ENCODE results near the gene CDC34. TPM values are rescaled to one million over a fixed set of nuclear protein-coding genes. Genes with fewer than 3 reads are reported as not detected.

The CDC34 gene
- total RNA-seq, 2 donors from 2014 or later = 62.4 to 67.6 TPM

DNA sequence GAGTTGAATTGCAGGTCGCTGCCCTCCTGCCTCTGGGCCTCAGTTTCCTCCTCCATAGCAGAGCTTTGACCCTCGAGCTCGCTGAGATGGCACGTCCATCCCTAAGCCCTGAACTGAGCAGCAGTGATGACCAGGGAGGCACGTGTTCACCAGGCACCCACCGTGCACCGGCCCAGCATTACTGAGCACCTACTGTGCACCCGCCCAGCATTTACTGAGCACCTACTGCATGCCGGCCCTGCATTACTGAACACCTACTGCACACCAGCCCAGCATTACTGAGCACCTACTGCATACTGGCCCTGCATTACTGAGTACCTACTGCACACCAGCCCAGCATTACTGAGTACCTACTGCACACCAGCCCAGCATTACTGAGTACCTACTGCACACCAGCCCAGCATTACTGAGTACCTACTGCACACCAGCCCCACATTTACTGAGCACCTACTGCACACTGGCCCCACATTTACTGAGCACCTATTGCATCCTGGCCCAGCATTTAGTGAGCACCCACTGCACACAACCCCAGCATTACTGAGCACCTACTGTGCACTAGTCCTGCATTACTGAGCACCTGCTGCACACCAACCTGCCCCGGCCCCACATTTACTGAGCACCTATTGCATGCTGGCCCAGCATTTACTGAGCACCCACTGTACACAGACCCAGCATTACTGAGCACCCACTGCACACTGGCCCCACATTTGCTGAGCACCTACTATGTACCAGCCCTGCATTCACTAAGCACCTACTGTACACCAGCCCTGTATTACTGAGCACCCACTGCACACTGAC is 18.0 kb upstream of the CDC34 start:
- ATAC-seq (no peak), DNase-seq (no peak)
- intact Hi-C loops (cut with DNase I, micrococcal nuclease) = no loop called here

DNA sequence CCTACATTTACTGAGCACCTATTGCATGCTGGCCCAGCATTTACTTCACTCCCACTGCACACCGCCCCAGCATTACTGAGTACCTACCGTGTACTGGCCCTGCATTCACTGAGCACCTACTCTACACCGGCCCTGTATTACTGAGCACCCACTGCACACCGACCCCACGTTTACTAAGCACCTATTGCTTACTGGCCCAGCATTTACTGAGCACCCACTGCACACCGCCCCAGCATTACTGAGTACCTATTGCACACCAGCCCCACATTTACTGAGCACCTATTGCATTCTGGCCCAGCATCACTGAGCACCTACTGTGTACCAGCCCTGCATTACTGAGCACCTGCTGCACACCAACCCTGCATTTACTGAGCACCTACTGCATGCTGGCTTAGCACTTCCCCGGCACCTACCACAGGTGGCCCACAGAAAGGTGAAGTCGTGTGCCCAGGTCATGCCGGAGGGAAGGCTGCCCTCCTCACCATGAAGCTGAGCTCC is 17.3 kb upstream of the CDC34 start:
- intact Hi-C loops (cut with DNase I, micrococcal nuclease) = no loop called here
- DNase-seq = no peak
- no peak for ATAC-seq

DNA sequence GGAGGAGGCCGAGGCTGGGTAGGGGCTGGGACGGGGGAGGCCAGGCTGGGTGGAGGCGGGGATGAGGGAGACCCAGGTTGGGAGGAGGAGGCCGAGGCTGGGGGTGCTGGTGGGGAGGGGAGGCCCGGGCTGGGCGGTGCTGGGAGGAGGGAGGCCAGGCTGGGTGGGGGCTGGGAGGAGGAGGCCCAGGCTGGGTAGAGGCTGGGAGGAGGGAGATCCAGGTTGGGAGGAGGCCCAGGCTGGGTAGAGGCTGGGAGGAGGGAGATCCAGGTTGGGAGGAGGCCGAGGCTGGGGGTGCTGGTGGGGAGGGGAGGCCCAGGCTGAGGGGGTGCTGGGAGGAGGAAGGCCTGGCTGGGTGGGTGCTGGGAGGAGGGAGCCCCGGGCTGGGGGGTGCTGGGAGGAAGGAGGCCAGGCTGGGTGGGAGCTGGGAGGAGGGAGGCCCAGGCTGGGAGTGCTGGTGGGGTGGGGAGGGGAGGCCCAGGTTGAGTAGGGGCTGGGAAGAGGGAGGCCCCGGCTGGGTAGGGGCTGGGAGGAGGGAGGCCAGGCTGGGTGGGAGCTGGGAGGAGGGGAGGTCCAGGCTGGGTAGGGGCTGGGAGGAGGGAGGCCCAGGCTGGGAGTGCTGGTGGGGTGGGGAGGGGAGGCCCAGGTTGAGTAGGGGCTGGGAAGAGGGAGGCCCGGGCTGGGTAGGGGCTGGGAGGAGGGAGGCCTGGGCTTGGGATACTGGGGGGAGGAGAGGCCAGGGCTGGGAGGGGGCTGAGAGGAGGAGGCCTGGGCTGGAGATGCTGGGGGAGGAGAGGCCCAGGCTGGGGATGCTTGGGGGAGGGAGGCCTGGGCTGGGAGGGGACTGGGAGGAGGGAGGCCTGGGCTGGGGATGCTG is 13.6 kb upstream of the CDC34 start:
- DNase-seq (no peak), ATAC-seq (peak; percentile 16)
- intact Hi-C loops (cut with DNase I, micrococcal nuclease) = no loop called here

DNA sequence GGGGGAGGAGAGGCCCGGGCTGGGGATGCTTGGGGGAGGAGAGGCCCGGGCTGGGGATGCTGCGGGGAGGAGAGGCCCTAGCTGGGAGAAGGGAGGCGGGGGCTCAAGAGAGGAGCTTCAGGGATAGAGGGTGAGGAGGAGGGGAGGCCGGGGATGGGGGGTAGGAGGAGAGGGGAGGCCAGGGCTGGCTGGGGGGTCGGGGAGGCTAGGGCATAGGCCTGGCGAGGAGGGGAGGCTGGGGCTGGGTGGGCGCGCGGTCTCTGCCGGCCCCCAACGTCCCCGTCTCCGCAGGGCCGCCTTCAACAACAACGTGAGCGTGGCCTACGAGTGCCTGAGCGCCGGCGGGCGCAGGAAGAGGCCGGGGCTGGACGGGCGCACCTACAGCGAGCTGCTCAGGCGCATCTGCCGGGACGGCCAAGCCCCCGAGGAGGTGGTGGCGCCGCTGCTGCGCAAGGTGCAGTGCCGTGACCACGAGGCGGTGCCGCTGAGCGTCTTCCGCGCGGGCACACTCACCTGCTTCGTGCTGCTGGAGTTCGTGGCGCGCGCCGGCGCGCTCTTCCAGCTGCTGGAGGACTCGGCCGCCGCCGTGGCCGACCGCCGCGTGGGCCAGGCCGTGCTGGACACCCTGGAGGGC is 12.8 kb upstream of the CDC34 start:
- peak; percentile 81 for ATAC-seq

DNA sequence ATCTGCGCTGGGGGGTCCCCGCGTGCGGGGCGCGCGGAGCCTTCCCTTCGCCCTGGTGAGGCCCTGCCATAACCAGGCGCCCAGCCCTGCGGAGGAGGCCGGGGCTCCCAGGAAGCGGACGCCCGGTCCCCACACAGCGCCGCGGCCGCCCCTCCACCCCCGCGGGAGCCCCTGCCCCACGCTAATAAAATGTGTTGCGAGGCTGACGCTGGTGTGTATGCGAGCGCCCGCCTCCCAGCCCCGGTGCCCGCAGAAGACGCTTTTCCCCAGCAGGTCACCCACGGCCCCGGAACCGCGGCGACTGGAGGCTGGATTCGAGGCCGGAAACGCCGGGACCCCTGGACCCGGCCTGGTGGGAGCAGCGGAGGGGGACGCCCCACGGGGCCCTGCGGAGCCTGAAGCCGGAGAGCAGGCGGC is 12.1 kb upstream of the CDC34 start:
- ATAC-seq = no peak
- no peak for DNase-seq

More for the DNA sequence above, 12.8 kb upstream of the CDC34 start:
- intact Hi-C loops (cut with DNase I, micrococcal nuclease) = no loop called here
- peak in 1 of 2 donors; percentile 63 for DNase-seq

DNA sequence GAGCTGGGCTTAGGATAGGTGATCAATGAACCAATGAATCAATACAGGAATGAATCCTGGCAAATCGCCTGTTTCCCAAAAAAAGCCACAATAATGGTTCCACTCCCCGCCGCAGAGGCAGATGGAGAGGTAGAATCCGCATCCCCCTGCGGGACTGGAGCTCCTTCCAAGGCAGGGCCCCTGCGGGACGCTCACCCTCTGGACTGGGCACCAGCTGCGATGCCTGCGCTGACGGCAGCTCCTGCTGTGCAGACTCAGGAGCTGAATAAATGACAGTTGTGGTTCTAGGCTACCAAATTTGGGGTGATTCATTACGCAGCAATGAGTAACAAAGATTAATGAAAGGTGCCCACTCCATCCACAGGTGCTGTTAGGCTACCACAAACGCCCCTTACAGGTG is 8.8 kb upstream of the CDC34 start:
- ATAC-seq = no peak
- intact Hi-C loops (cut with DNase I, micrococcal nuclease) = no loop called here
- DNase-seq = no peak

More for the DNA sequence above, 12.1 kb upstream of the CDC34 start:
- intact Hi-C loops (cut with DNase I, micrococcal nuclease) = no loop called here

DNA sequence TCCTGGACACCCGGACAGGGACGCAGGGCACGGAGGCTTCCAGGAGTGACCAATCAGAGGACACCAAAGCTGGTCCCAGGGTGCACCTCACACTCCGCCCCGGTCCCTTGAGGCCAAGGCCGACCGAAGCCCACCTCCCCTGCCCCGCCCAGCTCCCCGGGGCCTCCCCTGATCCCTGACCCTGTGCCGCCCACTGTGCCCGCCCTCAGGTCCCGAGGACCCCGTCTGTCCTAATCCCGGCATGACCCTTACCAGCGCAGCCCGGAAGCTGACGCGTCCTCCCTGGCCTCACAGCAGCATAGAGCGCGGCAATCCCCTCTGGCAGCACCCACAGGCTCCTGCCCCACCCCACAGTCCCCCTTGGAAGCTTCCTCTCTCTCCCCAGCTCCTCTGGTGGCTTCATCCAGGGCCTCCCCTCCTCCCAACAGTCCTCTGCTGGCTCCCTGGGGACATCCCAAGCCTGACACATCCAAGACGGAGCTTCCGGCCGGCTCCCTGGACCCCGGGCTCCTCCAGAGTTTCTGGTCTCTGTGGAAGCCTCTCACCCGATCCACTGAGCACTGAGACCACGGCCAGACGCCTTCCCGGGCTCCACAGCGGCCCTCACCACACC is 7.4 kb upstream of the CDC34 start:
- intact Hi-C loops (cut with DNase I, micrococcal nuclease) = no loop called here
- no peak for DNase-seq
- no peak for ATAC-seq

DNA sequence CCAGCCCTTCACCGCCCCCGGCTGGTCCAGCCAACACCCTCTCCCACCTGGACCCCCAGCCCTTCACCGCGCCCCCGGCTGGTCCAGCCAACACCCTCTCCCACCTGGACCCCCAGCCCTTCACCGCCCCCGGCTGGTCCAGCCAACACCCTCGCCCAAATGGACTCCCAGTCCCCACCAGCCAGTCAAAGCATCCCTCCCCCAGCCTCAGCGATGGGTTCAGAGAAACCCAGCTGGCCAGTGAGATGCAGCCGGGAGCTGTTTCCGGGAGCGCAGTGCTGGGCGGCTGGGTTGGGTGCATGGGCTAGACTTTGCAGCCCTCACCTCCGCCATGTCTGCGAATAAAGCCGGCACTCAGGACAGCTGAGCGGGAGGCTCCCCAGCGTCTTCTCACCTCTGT is 6.5 kb upstream of the CDC34 start:
- intact Hi-C loops (cut with DNase I, micrococcal nuclease) = no loop called here
- no peak for DNase-seq
- ATAC-seq = no peak

DNA sequence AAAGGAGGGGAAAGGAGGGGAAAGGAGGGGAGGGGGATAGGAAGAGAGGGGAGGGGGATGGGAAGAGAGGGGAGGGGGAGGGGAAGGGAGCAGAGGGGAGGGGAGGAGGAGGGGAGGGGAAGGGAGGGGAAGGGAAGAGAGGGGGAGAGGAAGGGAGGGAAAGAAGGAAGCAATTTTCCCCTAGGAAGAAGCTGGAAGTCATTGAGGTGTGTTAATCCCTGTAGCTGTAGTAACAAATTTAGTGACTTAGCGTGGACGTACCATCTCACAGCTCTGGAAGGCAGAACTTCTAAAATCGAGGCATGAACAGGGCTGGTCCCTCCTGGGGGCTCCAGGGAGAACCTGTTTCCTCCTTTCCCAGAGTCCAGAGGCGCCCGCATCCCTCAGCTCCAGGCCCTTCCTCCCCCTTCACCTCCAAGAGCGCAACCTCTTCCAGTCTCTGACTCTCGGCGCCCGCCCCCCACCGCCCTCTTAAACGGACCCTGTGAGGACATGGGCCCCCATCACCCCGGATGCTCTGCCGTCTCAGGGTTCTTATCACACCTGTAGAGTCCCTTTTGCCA is 5.6 kb upstream of the CDC34 start:
- intact Hi-C loops (cut with DNase I, micrococcal nuclease) = no loop called here
- ATAC-seq (no peak), DNase-seq (no peak)

DNA sequence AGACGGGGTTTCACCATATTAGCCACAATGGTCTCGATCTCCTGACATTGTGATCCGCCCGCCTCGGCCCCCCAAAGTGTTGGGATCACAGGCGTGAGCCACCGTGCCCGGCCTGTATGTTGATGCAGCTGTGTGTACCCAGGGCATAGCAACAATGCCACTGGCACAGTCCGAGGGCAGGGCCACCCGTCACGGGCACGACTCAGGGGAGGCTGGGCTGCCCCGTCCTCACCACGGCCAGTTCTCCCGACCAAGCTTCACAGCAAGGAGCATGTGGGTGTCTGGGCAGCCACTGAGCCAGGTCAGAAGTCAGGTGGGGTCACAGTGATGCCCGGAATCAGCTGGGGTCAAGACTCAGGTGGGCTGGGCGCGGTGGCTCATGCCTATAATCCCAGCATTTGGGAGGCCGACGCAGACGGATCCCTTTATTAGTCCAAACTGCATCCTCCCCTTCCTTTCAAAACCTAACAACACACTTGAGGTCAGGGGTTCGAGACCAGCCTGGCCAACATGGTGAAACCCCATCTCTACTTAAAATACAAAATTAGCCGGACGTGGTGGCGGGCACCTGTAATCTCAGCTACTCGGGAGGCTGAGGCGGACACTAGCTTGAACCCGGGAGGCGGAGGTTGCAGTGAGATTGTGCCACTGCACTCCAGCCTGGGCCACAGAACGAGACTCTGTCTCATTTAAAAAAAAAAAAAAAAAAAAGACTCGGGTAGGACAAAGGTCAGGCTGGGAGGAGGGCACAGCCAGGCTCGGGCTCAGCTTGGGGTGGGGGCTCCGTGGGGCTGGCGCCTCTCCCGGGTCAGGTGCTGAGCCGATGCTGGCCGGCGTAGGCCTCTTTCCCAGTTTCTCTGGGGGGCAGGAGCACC is 1.2 kb upstream of the CDC34 start:
- intact Hi-C loops (cut with DNase I, micrococcal nuclease) = no loop called here
- ATAC-seq (peak; percentile 42), DNase-seq (no peak)

DNA sequence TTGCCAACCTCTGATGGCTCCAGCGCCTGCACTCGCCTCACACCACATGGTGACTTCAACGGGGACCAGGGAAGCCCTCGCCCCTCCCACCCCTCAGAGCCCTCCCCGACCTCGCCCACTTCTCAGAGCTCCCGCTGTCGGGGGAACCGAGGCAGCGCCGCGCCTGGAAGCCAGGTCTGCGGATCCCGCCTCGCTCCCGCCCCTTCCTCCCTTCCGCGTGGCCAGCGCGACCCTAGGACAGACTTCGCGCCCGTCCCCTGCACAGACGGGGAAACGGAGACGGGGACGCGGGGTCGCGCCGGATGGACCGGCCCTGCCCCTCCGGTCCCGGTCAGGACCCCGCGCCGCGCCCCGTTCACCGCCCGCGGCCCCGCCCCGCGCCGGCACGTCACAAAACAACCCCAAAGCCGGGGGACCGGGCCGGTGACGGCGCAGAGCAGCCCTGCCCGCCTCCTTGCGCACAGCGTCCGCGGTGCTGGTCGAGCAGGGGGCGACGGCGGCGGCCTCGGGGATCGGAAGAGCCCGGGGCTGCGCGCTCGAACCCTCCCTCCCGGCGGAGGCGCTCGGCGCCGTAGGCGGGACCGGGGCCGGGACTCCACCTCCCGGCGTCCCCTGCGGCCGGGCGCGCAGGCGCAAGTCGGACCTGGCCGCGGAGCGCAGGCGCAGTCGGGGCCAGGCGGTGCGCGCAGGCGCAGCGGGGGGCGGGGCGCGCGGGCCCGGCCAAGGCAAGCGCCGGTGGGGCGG is 379 bp upstream of the CDC34 start:
- DNase-seq = peak; percentile 80 to 84
- ATAC-seq = peak; percentile 75
- intact Hi-C loops (cut with DNase I, micrococcal nuclease) = no loop called here

DNA sequence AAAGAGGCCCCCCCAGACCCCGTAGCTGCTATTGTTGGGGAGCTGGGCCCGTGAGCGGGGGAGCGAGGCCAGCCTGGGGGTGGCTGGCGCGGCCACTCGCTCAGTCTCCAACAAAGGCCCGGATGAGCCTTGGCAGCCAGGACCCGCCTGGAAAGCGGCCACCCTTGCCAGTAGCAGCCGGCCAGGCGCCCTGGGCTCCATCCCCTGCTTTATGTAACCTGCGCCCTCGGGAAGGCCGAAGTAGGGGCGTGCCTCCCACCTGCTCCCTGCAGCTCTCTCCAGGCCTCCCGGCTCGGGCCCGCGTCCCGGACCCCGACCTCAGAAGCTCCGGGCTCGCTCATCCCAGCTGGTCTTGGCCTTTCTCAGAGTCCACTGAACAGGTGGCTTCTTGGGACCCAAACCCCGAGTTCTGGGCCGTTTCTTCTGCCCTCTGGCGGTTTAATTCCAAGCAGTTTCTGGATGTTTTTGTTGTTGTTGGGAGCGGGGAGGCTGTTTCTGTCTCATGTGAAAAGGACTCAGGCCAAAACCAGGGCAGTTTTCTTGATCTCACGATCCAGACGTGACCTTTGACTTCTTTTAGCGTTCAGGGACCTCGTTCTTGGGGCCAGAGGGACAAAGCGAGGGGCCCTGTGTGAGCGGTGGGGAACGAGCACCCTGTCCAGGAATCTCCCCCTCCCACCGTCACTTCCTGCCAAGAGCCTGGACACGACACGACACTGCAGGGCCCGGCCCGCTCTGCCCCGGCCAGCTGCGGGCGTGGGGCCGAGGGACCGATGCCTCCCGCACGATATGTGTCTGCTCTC is 1.2 kb downstream of the CDC34 start:
- intact Hi-C loops (cut with DNase I, micrococcal nuclease) = no loop called here
- DNase-seq (peak; percentile 59 to 71), ATAC-seq (peak; percentile 36)

DNA sequence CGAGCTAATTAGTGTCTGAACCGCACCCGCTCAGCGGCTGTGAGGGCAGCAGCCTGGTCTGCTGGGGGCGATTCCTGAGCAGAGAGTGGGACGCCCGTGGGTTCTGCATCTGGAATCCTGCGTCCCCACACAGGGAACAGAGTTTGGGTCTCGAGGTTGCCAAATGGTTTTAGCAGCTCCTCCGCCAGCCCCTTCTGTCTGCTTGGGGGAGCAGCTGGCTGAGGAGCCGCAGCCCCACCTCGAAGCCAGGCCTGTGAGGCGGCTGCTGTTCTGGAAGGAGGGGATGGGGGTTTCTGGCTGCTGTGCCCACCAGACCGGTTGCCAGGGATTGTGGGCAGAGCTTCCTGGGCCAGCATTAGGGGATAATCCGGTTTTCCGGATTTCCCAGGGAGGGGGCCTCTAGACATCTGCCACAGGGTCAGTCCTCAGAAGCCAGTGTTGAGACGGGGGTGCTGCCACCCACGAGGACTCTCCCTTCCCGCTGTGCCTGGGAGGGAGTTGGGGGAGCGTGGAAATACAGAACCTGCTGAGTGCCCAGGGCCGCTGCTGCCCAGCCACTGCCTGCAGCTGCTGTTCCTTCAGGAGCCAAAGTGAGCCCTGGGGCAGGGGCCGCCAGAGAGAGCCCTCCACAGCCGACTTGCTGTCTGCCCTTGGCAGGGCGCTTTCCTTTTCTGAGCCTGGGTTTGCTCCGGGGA is 2.0 kb downstream of the CDC34 start:
- intact Hi-C loops (cut with DNase I, micrococcal nuclease) = no loop called here
- no peak for ATAC-seq

DNA sequence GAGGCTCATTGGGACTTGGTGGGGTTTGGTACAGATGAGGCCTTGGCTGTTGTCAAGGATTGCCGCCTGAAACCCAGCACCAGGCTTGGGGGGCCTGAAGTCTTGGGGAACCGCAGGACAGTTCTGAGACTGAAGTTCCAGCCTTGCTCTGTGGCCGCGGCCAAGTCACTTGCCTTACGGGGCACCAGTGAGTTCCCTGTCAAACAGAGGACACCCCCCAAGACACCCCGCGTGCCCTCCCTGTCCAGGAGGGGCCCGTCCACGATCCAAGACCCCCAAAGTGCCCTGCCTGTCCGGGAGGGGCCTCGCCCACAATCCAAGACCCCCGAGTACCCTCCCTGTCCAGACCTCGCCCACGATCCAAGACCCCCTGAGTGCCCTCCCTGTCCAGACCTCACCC is 2.5 kb downstream of the CDC34 start:
- DNase-seq (no peak), ATAC-seq (no peak)
- intact Hi-C loops (cut with DNase I, micrococcal nuclease) = no loop called here

More for the DNA sequence above, 2.0 kb downstream of the CDC34 start:
- DNase-seq = no peak

DNA sequence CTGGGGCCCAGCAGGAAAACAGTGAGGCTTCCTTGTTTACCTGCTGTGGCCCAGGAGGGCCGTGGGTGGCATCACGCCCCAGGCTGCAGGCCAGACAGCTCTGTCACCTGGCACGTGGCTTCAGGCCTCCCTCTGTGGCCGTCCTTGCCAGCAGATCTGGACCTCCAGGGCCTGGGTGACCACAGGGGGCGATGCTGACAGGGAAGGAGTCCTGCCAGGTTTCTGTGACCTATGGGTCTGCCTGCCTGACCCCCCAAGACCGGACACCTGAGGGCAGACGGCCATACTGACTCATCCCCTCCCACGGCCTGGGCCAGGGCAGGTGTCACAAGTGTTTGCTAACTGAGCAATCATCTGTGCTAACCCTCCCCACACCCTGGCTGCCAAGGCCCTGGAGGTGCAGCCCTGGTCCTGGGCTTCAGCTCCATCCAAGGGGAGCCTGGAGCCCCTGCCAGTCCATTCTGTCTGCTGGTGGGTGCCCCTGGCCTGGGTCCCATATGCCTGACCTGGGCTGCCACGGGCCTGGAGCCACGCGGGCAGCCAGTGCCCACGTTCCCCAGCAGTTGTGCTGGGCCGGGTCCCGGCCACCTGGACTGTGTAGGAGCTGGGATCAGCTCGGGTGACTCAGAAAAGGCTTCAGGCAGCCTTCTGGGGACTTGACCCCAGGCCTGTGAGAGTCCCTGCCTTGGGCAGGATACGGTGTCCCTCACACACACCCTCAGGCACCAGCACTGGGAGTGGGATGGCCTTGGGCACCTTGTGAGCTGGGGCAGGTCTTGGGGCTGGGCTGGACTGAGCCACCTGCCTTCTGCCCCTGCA is 3.7 kb downstream of the CDC34 start:
- intact Hi-C loops (cut with DNase I, micrococcal nuclease) = no loop called here
- no peak for DNase-seq
- no peak for ATAC-seq
